H1 (cell line): ENCODE measurements around the gene DLG5.

Source experiments
- CHD7 ChIP-seq: fragments of 300-600 bp; sonication (generic); IDR thresholded peaks from 2 replicates; pipeline ENCODE4 v1.7.1; 2012; ENCODE audit warnings: low read length, moderate library complexity, mild to moderate bottlenecking, inconsistent platforms; ENCODE audit not compliant: insufficient replicate concordance
- EGR1 ChIP-seq: IDR thresholded peaks from 2 replicates; pipeline ENCODE4 v1.6.1; 2011; ENCODE audit warnings: low read depth, low read length, borderline replicate concordance
- HDAC2 ChIP-seq, 2 experiments: fragments of 300-600 bp in 1 of 2; sonication (generic) in 1 of 2; IDR thresholded peaks; 2 replicates each; pipeline ENCODE4 v1.6.1; 2011 to 2012; ENCODE audit warnings: low read depth in 2 of 2, low read length in 2 of 2, mild to moderate bottlenecking in 2 of 2, moderate library complexity in 2 of 2, borderline replicate concordance in 1 of 2, inconsistent platforms in 1 of 2
- JUND ChIP-seq: IDR thresholded peaks from 2 replicates; pipeline ENCODE4 v1.6.1; 2011; ENCODE audit warnings: mild to moderate bottlenecking, improper control_type of control experiment, low read length
- MAFK ChIP-seq: IDR thresholded peaks from 2 replicates; pipeline ENCODE4 v1.6.1; 2012; ENCODE audit warnings: low read depth, mild to moderate bottlenecking, improper control_type of control experiment, low read length
- NANOG ChIP-seq: IDR thresholded peaks from 2 replicates; pipeline ENCODE4 v1.6.1; 2011; ENCODE audit warnings: low read length, low read depth, mild to moderate bottlenecking, inconsistent platforms; ENCODE audit not compliant: insufficient read depth, poor library complexity, severe bottlenecking
- POLR2A ChIP-seq, 2 experiments: IDR thresholded peaks; 1 replicate in 1 of 2; 2 replicates in 1 of 2; pipeline ENCODE4 v1.6.1; 2011; ENCODE audit warnings: low read depth in 2 of 2, low read length in 2 of 2, mild to moderate bottlenecking in 2 of 2; ENCODE audit errors: control extremely low read depth in 1 of 2
- RFX5 ChIP-seq: IDR thresholded peaks from 2 replicates; pipeline ENCODE4 v1.6.1; 2011; ENCODE audit warnings: low read depth, low read length, improper control_type of control experiment, borderline replicate concordance
- RXRA ChIP-seq: IDR thresholded peaks from 2 replicates; pipeline ENCODE4 v1.6.1; 2011; ENCODE audit warnings: low read depth, mild to moderate bottlenecking, low read length, moderate library complexity; ENCODE audit not compliant: insufficient read depth
- TEAD4 ChIP-seq: IDR thresholded peaks from 2 replicates; pipeline ENCODE4 v1.6.1; 2012; ENCODE audit warnings: low read depth, low read length, inconsistent platforms, mixed read lengths
- YY1 ChIP-seq: IDR thresholded peaks from 2 replicates; pipeline ENCODE4 v1.6.1; 2011; ENCODE audit warnings: low read depth, mild to moderate bottlenecking, low read length
- TF ChIP-seq, protein P1 (sequence below), 3 experiments: IDR thresholded peaks; 1 replicate in 2 of 3; 2 replicates in 1 of 3; pipeline versions ENCODE4 v1.5.1 to v1.6.1; 2011; ENCODE audit warnings: low read length in 3 of 3, mild to moderate bottlenecking in 3 of 3, inconsistent platforms in 2 of 3, low read depth in 1 of 3, moderate library complexity in 1 of 3; ENCODE audit not compliant: insufficient read depth in 1 of 3; ENCODE audit errors: control extremely low read depth in 1 of 3
- TF ChIP-seq, protein P2 (sequence below): IDR thresholded peaks from 2 replicates; pipeline ENCODE4 v1.6.1; 2012; ENCODE audit warnings: inconsistent platforms

GRCh38 chr10:77922055-77922454 is 4.5 kb downstream of the DLG5 start:
- TF ChIP-seq, protein P1, sequence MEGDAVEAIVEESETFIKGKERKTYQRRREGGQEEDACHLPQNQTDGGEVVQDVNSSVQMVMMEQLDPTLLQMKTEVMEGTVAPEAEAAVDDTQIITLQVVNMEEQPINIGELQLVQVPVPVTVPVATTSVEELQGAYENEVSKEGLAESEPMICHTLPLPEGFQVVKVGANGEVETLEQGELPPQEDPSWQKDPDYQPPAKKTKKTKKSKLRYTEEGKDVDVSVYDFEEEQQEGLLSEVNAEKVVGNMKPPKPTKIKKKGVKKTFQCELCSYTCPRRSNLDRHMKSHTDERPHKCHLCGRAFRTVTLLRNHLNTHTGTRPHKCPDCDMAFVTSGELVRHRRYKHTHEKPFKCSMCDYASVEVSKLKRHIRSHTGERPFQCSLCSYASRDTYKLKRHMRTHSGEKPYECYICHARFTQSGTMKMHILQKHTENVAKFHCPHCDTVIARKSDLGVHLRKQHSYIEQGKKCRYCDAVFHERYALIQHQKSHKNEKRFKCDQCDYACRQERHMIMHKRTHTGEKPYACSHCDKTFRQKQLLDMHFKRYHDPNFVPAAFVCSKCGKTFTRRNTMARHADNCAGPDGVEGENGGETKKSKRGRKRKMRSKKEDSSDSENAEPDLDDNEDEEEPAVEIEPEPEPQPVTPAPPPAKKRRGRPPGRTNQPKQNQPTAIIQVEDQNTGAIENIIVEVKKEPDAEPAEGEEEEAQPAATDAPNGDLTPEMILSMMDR (IDR thresholded peaks at IDR 0.05; ENCODE audit: control extremely low read depth in 1 of 3, insufficient read depth in 1 of 3, low read depth in 1 of 3, low read length in 3 of 3), result no peak
- TF ChIP-seq YY1 (no peak), CHD7 (no peak), JUND (no peak), EGR1 (no peak), NANOG (no peak), RFX5 (no peak), HDAC2 (IDR thresholded peaks at IDR 0.05; ENCODE audit: borderline replicate concordance in 1 of 2, low read depth in 2 of 2, low read length in 2 of 2) (no peak), MAFK (no peak), POLR2A (IDR thresholded peaks at IDR 0.05; ENCODE audit: control extremely low read depth in 1 of 2, low read depth in 2 of 2, low read length in 2 of 2) (no peak), TEAD4 (no peak), RXRA (no peak)
- TF ChIP-seq, protein P2, sequence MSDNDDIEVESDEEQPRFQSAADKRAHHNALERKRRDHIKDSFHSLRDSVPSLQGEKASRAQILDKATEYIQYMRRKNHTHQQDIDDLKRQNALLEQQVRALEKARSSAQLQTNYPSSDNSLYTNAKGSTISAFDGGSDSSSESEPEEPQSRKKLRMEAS, result no peak
